SKM-1 treated with dmso at 0.1 percent for 144 hours (cell line): ENCODE data around the gene FRMD5.

Source experiments
- DNase-seq: peaks from one replicate; lab custom pipeline; 2025; ENCODE audit not compliant: unreplicated experiment; lab: John Stamatoyannopoulos, UW

Gene FRMD5

GRCh38 chr15:43981576-43981975 lies 213.5 kb downstream of the FRMD5 start:
- DNase-seq: no peak

- DNase-seq: no peak
Observed at GRCh38 chr15:43977072-43977884, 217.8 kb downstream of the FRMD5 start.

GRCh38 chr15:43975770-43976169 lies 219.3 kb downstream of the FRMD5 start:
- DNase-seq: no peak

GRCh38 chr15:43975326-43975725 lies 219.7 kb downstream of the FRMD5 start:
- no peak for DNase-seq

GRCh38 chr15:43974852-43975251 lies 220.2 kb downstream of the FRMD5 start:
- no peak for DNase-seq

GRCh38 chr15:43969802-43970375 lies 225.2 kb downstream of the FRMD5 start:
- DNase-seq: no peak

GRCh38 chr15:43968551-43968950 lies 226.5 kb downstream of the FRMD5 start:
- DNase-seq: no peak

GRCh38 chr15:43966646-43967045 lies 228.4 kb downstream of the FRMD5 start:
- DNase-seq: no peak

- no peak for DNase-seq
Observed at GRCh38 chr15:43958861-43959330, 236.2 kb downstream of the FRMD5 start.

GRCh38 chr15:43957724-43958123 lies 237.3 kb downstream of the FRMD5 start:
- DNase-seq: no peak

GRCh38 chr15:43955140-43955539 lies 239.9 kb downstream of the FRMD5 start:
- no peak for DNase-seq

GRCh38 chr15:43954181-43954621 lies 240.9 kb downstream of the FRMD5 start:
- DNase-seq: no peak

GRCh38 chr15:43953402-43953801 lies 241.7 kb downstream of the FRMD5 start:
- DNase-seq: no peak

- DNase-seq: no peak
Observed at GRCh38 chr15:43950531-43950930, 244.5 kb downstream of the FRMD5 start.

- DNase-seq: no peak
Observed at GRCh38 chr15:43948691-43949325, 246.3 kb downstream of the FRMD5 start.

- DNase-seq: no peak
Observed at GRCh38 chr15:43943511-43943910, 251.6 kb downstream of the FRMD5 start.

GRCh38 chr15:43942194-43942593 lies 252.9 kb downstream of the FRMD5 start:
- no peak for DNase-seq

GRCh38 chr15:43941555-43941954 lies 253.5 kb downstream of the FRMD5 start:
- DNase-seq: no peak

GRCh38 chr15:43941071-43941470 lies 254.0 kb downstream of the FRMD5 start:
- DNase-seq: no peak

- DNase-seq: no peak
Observed at GRCh38 chr15:43939070-43939469, 256.0 kb downstream of the FRMD5 start.

GRCh38 chr15:43934480-43934879 lies 260.6 kb downstream of the FRMD5 start:
- no peak for DNase-seq

- no peak for DNase-seq
Observed at GRCh38 chr15:43932907-43933306, 262.2 kb downstream of the FRMD5 start.
